K562 (cell line): ENCODE results near the gene ATXN1. TPM values are rescaled to one million over a fixed set of nuclear protein-coding genes. Genes with fewer than 3 reads are reported as not detected.

Source experiments
- ATAC-seq: fragments of 200-7000 bp; cut with Tn5 transposase; 3 replicates; pipeline ENCODE4 v1.9.1; 2020; ENCODE audit warnings: moderate library complexity
- BruUV-seq: library from RNA; stranded (reverse); fragments of 400-500 nt; replicated peaks from 2 replicates; lab custom pipeline; 2021; lab: Mats Ljungman, UMichigan
- CTCF ChIA-PET: fragments of 300-600 bp; formaldehyde crosslinking; extraction: SDS; loops from one replicate; lab custom pipeline; 2021; ENCODE audit warnings: low intra/inter-chr PET ratio; lab: Yijun Ruan, JAX
- POLR2A ChIA-PET: fragments of 300-600, 350-650 bp; sonication (Branson Sonifier 250); formaldehyde crosslinking; extraction: SDS; loops from one replicate; lab custom pipeline; 2021; ENCODE audit warnings: antibody characterized with exemption, inconsistent platforms; lab: Yijun Ruan, JAX
- DNase-seq, 4 experiments: peaks; one replicate each; pipeline versions ENCODE4 v3.0.0 to v3.0.0-alpha.2; 2011 to 2018; ENCODE audit warnings: low spot score in 3 of 4, mixed read lengths in 3 of 4; ENCODE audit errors: extremely low read depth in 1 of 4
- FAIRE-seq: peaks from 2 replicates; lab custom pipeline; 2011; peaks lifted over from hg19 to GRCh38; lab: Jason Lieb, UNC
- H2AFZ ChIP-seq: 2 replicates; pipeline ENCODE4 v1.6.0; 2011; ENCODE audit warnings: low read depth, low read length, control low read depth, inconsistent platforms
- H3K27ac ChIP-seq: fragments of 200-600 bp; 3 replicates; pipeline ENCODE4 v1.8.0; 2011; ENCODE audit warnings: low read depth, mild to moderate bottlenecking, control low read depth, inconsistent platforms, low read length, moderate library complexity, mixed read lengths; ENCODE audit errors: extremely low read depth
- H3K27me3 ChIP-seq, 2 experiments: fragments of 300-600 bp in 1 of 2; 2 replicates in 1 of 2; 3 replicates in 1 of 2; pipeline versions ENCODE4 v1.6.0 to v1.8.0; 2011; ENCODE audit warnings: inconsistent platforms in 2 of 2, low read length in 2 of 2, mild to moderate bottlenecking in 1 of 2, mixed read lengths in 1 of 2, moderate library complexity in 1 of 2; ENCODE audit not compliant: control insufficient read depth in 2 of 2, insufficient read depth in 2 of 2
- H3K36me3 ChIP-seq: fragments of 300-600 bp; 3 replicates; pipeline ENCODE4 v1.8.0; 2011; ENCODE audit warnings: mild to moderate bottlenecking, low read length, inconsistent platforms; ENCODE audit not compliant: control insufficient read depth, insufficient read depth
- H3K4me1 ChIP-seq, 2 experiments: fragments of 200-600 bp in 1 of 2; replicated peaks in 1 of 2; 2 replicates in 1 of 2; 3 replicates in 1 of 2; pipeline versions ENCODE4 v1.5.1 to v1.8.0; 2011; ENCODE audit warnings: inconsistent platforms in 2 of 2, low read length in 2 of 2, mild to moderate bottlenecking in 1 of 2, mixed read lengths in 1 of 2, moderate library complexity in 1 of 2; ENCODE audit not compliant: control insufficient read depth in 2 of 2, insufficient read depth in 2 of 2
- H3K4me2 ChIP-seq: 2 replicates; pipeline ENCODE4 v1.6.1; 2011; ENCODE audit warnings: low read length, control low read depth, inconsistent platforms, mixed read lengths; ENCODE audit not compliant: insufficient read depth
- H3K4me3 ChIP-seq: fragments of 200-600 bp; sonication (generic), shearing (Covaris generic); 2 replicates; pipeline ENCODE4 v1.5.1; 2016; ENCODE audit warnings: control low read depth, inconsistent platforms
- H3K79me2 ChIP-seq: fragments of 200-600 bp; 3 replicates; pipeline ENCODE4 v1.8.0; 2011; ENCODE audit warnings: low read length, inconsistent platforms; ENCODE audit not compliant: control insufficient read depth, insufficient read depth
- H3K9ac ChIP-seq, 2 experiments: 2 replicates each; pipeline versions ENCODE4 v1.6.0 to v1.6.1; 2011; ENCODE audit warnings: low read depth in 2 of 2, low read length in 2 of 2, control low read depth in 1 of 2, inconsistent platforms in 1 of 2, mild to moderate bottlenecking in 1 of 2, mixed read lengths in 1 of 2; ENCODE audit not compliant: insufficient read depth in 1 of 2
- H3K9me1 ChIP-seq: one replicate; pipeline ENCODE4 v1.6.0; 2011; ENCODE audit warnings: inconsistent platforms, mild to moderate bottlenecking, low read length, moderate library complexity; ENCODE audit not compliant: control insufficient read depth, insufficient read depth
- H3K9me3 ChIP-seq: replicated peaks from 2 replicates; pipeline ENCODE4 v1.5.1; 2011; ENCODE audit warnings: low read depth, low read length, inconsistent platforms; ENCODE audit not compliant: control insufficient read depth, insufficient read depth
- H4K20me1 ChIP-seq: replicated peaks from 2 replicates; pipeline ENCODE4 v1.6.1; 2011; ENCODE audit warnings: low read length, inconsistent platforms, mixed read lengths; ENCODE audit not compliant: control insufficient read depth, insufficient read depth
- PHF20 ChIP-seq: fragments of 450-650 bp; IDR thresholded peaks from 2 replicates; pipeline ENCODE4 v1.6.1; 2018; ENCODE audit not compliant: partially characterized antibody
- ZMIZ1 ChIP-seq, 2 experiments: fragments of 150-350 bp in 1 of 2; IDR thresholded peaks; 2 replicates each; pipeline ENCODE4 v1.6.1; 2012 to 2016; ENCODE audit warnings: low read depth in 2 of 2, low read length in 2 of 2, mild to moderate bottlenecking in 1 of 2, moderate library complexity in 1 of 2
- WGBS: fragments of 100-300 bp; shearing (Covaris generic); methylation state at CpG from one replicate; pipeline ENCODE4 v1.1.6; 2016; ENCODE audit warnings: low coverage, mixed read lengths; ENCODE audit not compliant: insufficient coverage; ENCODE audit errors: missing lambda C conversion rate; 5-methylcytosine and 5-hydroxymethylcytosine counted together
- in situ Hi-C: fragments of 300-500 bp; cut with MboI; formaldehyde crosslinking; loops from 4 replicates; pipeline ENCODE4 v1.15.0; 2018; ENCODE audit warnings: inconsistent platforms, mixed read lengths
- intact Hi-C: fragments of 100-400 bp; cut with micrococcal nuclease; formaldehyde crosslinking; loops from 2 replicates; pipeline ENCODE4 v1.14.2; 2022
- polyA plus RNA-seq, 8 experiments: library from polyadenylated mRNA; depleted of rRNA in 4 of 8; stranded (reverse) in 5 of 8; unstranded in 3 of 8; fragments of >200 nt; fragmentation: Nextera tagmentation in 2 of 8; fragmentation: Illumina TruSeq in 1 of 8; extraction: Ambion mirVana in 2 of 8; extraction: Trizol in 1 of 8; gene quantifications; 2 replicates each; pipeline versions ENCODE4 v1.2.1 to v1.2.3, GENCODE V29; 2011 to 2014; ENCODE audit warnings: inconsistent platforms in 1 of 8, missing spikeins in 1 of 8
- total RNA-seq, 7 experiments: library from RNA; depleted of rRNA in 6 of 7; stranded (reverse); fragments of >200 nt in 6 of 7; fragmentation: Illumina TruSeq in 2 of 7; extraction: Trizol in 2 of 7; gene quantifications; 2 replicates each; pipeline versions ENCODE4 v1.2.1 to v1.2.3, GENCODE V29; 2011 to 2021; ENCODE audit warnings: low replicate concordance in 1 of 7

The ATXN1 gene
- total and polyA plus RNA-seq, 9 of the 15 experiments (the other 6 are each of a cell fraction or from before 2014, with no cell fraction given) = under 0.01 to 1.2 (median 0.58) TPM

DNA sequence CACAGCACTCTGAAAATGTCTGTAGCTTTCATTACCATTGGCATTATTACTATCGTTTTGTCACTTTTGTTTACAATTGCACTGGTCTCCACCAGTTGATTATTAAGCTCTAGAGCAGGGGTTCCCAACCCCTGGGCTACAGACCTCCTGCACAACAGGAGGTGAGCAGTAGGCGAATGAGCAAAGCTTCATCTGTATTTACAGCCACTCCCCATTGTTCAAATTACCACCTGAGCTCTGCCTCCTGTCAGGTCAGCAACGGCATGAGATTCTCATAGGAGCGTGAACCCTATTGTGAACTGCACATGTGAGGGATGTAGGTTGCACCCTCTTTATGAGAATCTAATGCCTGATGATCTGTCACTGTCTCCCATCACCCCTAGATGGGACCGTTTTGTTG lies 126.4 kb downstream of the ATXN1 start:
- in situ Hi-C loops = no loop called here
- no peak for TF ChIP-seq PHF20
- no peak for TF ChIP-seq ZMIZ1 (IDR thresholded peaks at IDR 0.05; ENCODE audit: low read depth in 2 of 2, low read length in 2 of 2)
- H3K9me3 ChIP-seq = no peaks in the 10 kb centered on the region
- intact Hi-C loops = no loop called here
- no peak for ATAC-seq
- no peak overlapping the region for H3K9ac ChIP-seq
- H3K4me3 ChIP-seq = no peak overlapping the region
- no TSS peak for BruUV-seq
- no peaks in the 10 kb centered on the region for H3K4me1 ChIP-seq
- CTCF ChIA-PET = no interaction called here
- H3K36me3 ChIP-seq = no peaks in the 10 kb centered on the region
- no peak overlapping the region for H3K27ac ChIP-seq
- peaks cover 2 to 21% of the 10 kb centered on the region in 2 experiments; a peak in 2 of 5 replicates for H3K27me3 ChIP-seq
- 0 out of 2 replicates have a peak, but pooled peaks cover 4% of the 10 kb centered on the region for H4K20me1 ChIP-seq
- no peaks in the 10 kb centered on the region for H3K79me2 ChIP-seq
- H3K4me2 ChIP-seq = no peak overlapping the region
- H2AFZ ChIP-seq = no peak overlapping the region
- no peaks in the 10 kb centered on the region for H3K9me1 ChIP-seq
- no peak for FAIRE-seq
- DNase-seq = no peak
- POLR2A ChIA-PET = interaction anchor here (0.6 to 0.7 kb wide), 3 partner anchors 66 to 180 kb away, joined by 3 read pairs; no protein-coding TSS in a partner anchor
- 3% methylated on average over 5 of the region's 5 CpGs for WGBS
